Stomach (tissue), 9 donors: ENCODE results near the gene PPIP5K2. TPM values are rescaled to one million over a fixed set of nuclear protein-coding genes. Genes with fewer than 3 reads are reported as not detected.

Experiments used
- DNase-seq, 2 donors: peaks; one replicate each; pipeline versions ENCODE4 v3.0.0 to v3.0.0-alpha.2; 2013 to 2019
- H3K27ac ChIP-seq, 5 donors: fragments of 200-600 bp in 4 of 5; sonication (generic) in 4 of 5; one replicate each; pipeline ENCODE4 v1.5.1; 2013 to 2019; ENCODE audit warnings: mild to moderate bottlenecking in 1 of 5, moderate library complexity in 1 of 5
- H3K27me3 ChIP-seq, 3 donors: fragments of 200-600 bp; sonication (generic); one replicate each; pipeline ENCODE4 v1.5.1; 2017 to 2019; ENCODE audit warnings: mixed run types in 1 of 3
- H3K36me3 ChIP-seq, 4 donors: fragments of 200-600 bp; sonication (generic); 1 replicate in 3 of 4; 2 replicates in 1 of 4; pipeline ENCODE4 v1.5.1; 2016 to 2019
- H3K4me1 ChIP-seq, 4 donors: fragments of 200-600 bp; sonication (generic); one replicate each; pipeline ENCODE4 v1.5.1; 2016 to 2019
- H3K4me3 ChIP-seq, 4 donors: fragments of 200-600 bp; sonication (generic) in 3 of 4; one replicate each; pipeline ENCODE4 v1.5.1; 2016 to 2019; ENCODE audit warnings: mild to moderate bottlenecking in 1 of 4
- H3K9me3 ChIP-seq, 4 donors: fragments of 200-600 bp; sonication (generic); one replicate each; pipeline ENCODE4 v1.5.1; 2016 to 2019
- EP300 ChIP-seq: sonication (generic); formaldehyde crosslinking; IDR thresholded peaks from one replicate; pipeline ENCODE4 v1.6.1; 2017; ENCODE audit warnings: antibody characterized with exemption
- POLR2A ChIP-seq, 4 donors: fragments of 450-650 bp; IDR thresholded peaks; one replicate each; pipeline ENCODE4 v1.6.1; 2016; ENCODE audit warnings: antibody characterized with exemption in 4 of 4, control low read depth in 2 of 4, mild to moderate bottlenecking in 1 of 4, moderate library complexity in 1 of 4
- POLR2AphosphoS5 ChIP-seq, 3 donors: sonication (generic); formaldehyde crosslinking; IDR thresholded peaks; one replicate each; pipeline ENCODE4 v1.6.1; 2016; ENCODE audit warnings: antibody characterized with exemption in 3 of 3
- WGBS, 5 donors: extraction: QIAGEN DNeasy Blood & Tissue Kit in 3 of 5; methylation state at CpG; one replicate each; pipeline versions ENCODE4 v1.1.5 to v1.1.7; 2013 to 2018; 5-methylcytosine and 5-hydroxymethylcytosine counted together
- intact Hi-C: fragments of 100-400 bp; cut with DNase I; formaldehyde crosslinking; loops from one replicate; pipeline ENCODE4 v1.15.1; 2023; ENCODE audit warnings: low total_unique reads
- polyA plus RNA-seq, 3 donors: library from polyadenylated mRNA; stranded (reverse); fragments of 200-250 nt; gene quantifications; one replicate each; pipeline ENCODE4 v1.2.3, GENCODE V29; 2013
- total RNA-seq, 5 donors: library from RNA; depleted of rRNA; stranded (reverse); fragments of >200 nt; gene quantifications; one replicate each; pipeline versions ENCODE4 v1.1.0 to v1.2.3, GENCODE V29; 2014 to 2016
- TF ChIP-seq, protein P1 (sequence below), 7 experiments: fragments of 450-650 bp in 4 of 7; fragments of 200-600 bp in 3 of 7; sonication (generic) in 3 of 7; IDR thresholded peaks; one replicate each; pipeline ENCODE4 v1.5.1; 2016 to 2019; ENCODE audit warnings: antibody characterized with exemption in 7 of 7, control low read depth in 2 of 7, mild to moderate bottlenecking in 1 of 7
- donor health status: healthy with polysubstance abuse.
- donor health status: Bipolar disorder and iron deficiency.
- donor health status: healthy.

The PPIP5K2 gene
- total and polyA plus RNA-seq, 8 donors: 12.1 to 101 (median 28.2) TPM

DNA sequence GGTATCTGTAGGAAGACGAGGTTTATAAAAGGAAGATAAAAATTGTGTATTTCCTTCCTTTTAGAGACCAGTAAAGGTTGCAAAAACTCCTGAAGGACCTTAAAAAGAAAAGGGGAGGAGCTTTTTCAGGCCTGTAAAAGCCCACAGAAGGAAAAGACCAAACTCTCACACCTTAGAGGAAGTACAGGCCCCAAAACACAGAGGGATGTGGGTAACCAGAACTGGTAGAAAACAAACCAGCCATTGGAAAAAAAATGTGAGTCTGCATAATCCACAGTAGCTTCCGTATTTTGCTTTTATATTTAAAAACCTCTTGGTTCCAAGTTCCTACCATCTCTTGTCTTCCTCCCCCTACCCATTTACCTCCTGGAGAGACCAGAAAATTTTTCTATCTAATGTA is 8.6 kb upstream of the PPIP5K2 start:
- Histone ChIP-seq H3K4me3 (no peak overlapping the region), H3K27me3 (no peaks in the 10 kb centered on the region), H3K4me1 (no peaks in the 10 kb centered on the region), H3K27ac (no peak overlapping the region), H3K9me3 (no peaks in the 10 kb centered on the region), H3K36me3 (peaks cover 0 to 12% (median 3%) of the 10 kb centered on the region in 4 donors)
- WGBS, 5 donors: 62 to 84% (median 81%) methylated on average over 2 of the region's 2 CpGs
- intact Hi-C loops: no loop called here
- peak in 1 of 2 donors; percentile 26 for DNase-seq
- no peak for TF ChIP-seq POLR2AphosphoS5 (IDR thresholded peaks at IDR 0.05)
- TF ChIP-seq EP300: no peak
- no peak for TF ChIP-seq POLR2A (IDR thresholded peaks at IDR 0.05)
- TF ChIP-seq, protein P1, sequence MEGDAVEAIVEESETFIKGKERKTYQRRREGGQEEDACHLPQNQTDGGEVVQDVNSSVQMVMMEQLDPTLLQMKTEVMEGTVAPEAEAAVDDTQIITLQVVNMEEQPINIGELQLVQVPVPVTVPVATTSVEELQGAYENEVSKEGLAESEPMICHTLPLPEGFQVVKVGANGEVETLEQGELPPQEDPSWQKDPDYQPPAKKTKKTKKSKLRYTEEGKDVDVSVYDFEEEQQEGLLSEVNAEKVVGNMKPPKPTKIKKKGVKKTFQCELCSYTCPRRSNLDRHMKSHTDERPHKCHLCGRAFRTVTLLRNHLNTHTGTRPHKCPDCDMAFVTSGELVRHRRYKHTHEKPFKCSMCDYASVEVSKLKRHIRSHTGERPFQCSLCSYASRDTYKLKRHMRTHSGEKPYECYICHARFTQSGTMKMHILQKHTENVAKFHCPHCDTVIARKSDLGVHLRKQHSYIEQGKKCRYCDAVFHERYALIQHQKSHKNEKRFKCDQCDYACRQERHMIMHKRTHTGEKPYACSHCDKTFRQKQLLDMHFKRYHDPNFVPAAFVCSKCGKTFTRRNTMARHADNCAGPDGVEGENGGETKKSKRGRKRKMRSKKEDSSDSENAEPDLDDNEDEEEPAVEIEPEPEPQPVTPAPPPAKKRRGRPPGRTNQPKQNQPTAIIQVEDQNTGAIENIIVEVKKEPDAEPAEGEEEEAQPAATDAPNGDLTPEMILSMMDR (IDR thresholded peaks at IDR 0.05): no peak

GRCh38 chr5:103112910-103113309 is 7.2 kb upstream of the PPIP5K2 start:
- Histone ChIP-seq H3K36me3 (peaks cover 0 to 1% (median 0%) of the 10 kb centered on the region in 4 donors), H3K9me3 (no peaks in the 10 kb centered on the region), H3K27ac (no peak overlapping the region), H3K4me1 (peaks cover 0 to 9% (median 4%) of the 10 kb centered on the region in 4 donors), H3K27me3 (no peaks in the 10 kb centered on the region), H3K4me3 (no peak overlapping the region)
- 89 to 97% (median 93%) methylated on average over 2 of the region's 2 CpGs for WGBS, 5 donors
- TF ChIP-seq, protein P1 (IDR thresholded peaks at IDR 0.05): no peak
- TF ChIP-seq POLR2AphosphoS5 (IDR thresholded peaks at IDR 0.05) (no peak), EP300 (no peak), POLR2A (IDR thresholded peaks at IDR 0.05) (no peak)
- DNase-seq: no peak
- intact Hi-C loops: no loop called here

DNA sequence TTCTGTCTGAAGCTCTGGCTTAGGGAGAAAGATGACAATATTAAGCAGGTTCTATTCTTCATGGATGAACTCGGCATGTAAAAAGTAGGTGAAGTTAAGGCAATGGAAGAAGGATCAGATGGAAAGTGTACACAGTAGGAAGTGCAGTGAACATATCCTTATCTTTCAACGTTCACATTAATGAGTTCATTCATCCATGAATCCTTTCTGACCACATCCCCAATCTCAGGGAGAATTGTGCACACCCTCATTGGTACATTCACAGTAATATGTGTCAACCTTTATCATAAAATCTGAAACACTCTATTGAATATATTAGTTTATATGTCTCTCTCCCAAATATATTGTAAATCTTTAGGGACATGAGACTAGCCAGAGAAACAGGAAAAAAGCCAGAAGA is 5.7 kb upstream of the PPIP5K2 start:
- no peak for TF ChIP-seq POLR2A (IDR thresholded peaks at IDR 0.05)
- TF ChIP-seq EP300: no peak
- TF ChIP-seq POLR2AphosphoS5 (IDR thresholded peaks at IDR 0.05): no peak
- TF ChIP-seq, protein P1 (IDR thresholded peaks at IDR 0.05): no peak
- Histone ChIP-seq H3K9me3 (no peaks in the 10 kb centered on the region), H3K4me3 (no peak overlapping the region), H3K27me3 (no peaks in the 10 kb centered on the region), H3K4me1 (peaks cover 0 to 22% (median 16%) of the 10 kb centered on the region in 4 donors), H3K27ac (no peak overlapping the region), H3K36me3 (no peaks in the 10 kb centered on the region)
- intact Hi-C loops: no loop called here
- WGBS, 5 donors: 78 to 84% (median 82%) methylated on average over 2 of the region's 2 CpGs
- DNase-seq: no peak

DNA sequence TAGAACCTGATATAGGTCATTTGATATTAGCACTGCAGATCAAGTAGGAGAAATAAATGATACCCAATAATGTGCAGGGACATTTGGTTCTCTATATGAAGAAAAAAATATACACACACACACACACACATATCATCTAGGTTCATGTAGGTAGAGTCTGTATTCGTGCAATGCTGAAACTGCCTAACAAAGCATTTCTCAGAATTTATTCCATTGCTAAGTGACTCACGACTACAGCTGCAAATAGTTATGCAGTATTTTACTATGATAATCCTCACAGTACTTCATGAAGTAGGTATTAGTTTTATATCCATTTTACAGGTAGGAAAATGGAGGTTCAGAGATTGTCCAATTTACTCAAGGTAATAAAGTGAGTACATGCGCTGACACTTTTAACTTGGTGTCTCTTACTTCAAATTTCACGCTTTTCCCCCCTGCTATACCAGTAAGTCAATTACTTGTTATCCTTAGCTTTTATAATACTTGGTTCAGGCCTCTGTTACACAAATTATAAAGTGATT is 2.6 kb upstream of the PPIP5K2 start:
- DNase-seq: no peak
- H3K27ac ChIP-seq: no peak overlapping the region
- no peaks in the 10 kb centered on the region for H3K27me3 ChIP-seq
- no peak overlapping the region for H3K4me3 ChIP-seq
- intact Hi-C loops: no loop called here
- TF ChIP-seq POLR2A (IDR thresholded peaks at IDR 0.05) (no peak), POLR2AphosphoS5 (IDR thresholded peaks at IDR 0.05) (no peak)
- TF ChIP-seq, protein P1 (IDR thresholded peaks at IDR 0.05): no peak
- no peaks in the 10 kb centered on the region for H3K9me3 ChIP-seq
- WGBS, 5 donors: 65 to 89% (median 80%) methylated on average over 4 of the region's 4 CpGs
- H3K36me3 ChIP-seq: no peaks in the 10 kb centered on the region
- H3K4me1 ChIP-seq: peaks cover 0 to 41% (median 30%) of the 10 kb centered on the region in 4 donors
